GM04504 (cell line): Measurements from ENCODE around the gene PROM1.
A peak's percentile ranks its signal among the peaks of the same experiment; 100 is the strongest.

ENCODE experiments used
- DNase-seq: peaks from one replicate; pipeline ENCODE4 v3.0.0-alpha.2; 2012; ENCODE audit warnings: low read depth

The PROM1 gene

DNA sequence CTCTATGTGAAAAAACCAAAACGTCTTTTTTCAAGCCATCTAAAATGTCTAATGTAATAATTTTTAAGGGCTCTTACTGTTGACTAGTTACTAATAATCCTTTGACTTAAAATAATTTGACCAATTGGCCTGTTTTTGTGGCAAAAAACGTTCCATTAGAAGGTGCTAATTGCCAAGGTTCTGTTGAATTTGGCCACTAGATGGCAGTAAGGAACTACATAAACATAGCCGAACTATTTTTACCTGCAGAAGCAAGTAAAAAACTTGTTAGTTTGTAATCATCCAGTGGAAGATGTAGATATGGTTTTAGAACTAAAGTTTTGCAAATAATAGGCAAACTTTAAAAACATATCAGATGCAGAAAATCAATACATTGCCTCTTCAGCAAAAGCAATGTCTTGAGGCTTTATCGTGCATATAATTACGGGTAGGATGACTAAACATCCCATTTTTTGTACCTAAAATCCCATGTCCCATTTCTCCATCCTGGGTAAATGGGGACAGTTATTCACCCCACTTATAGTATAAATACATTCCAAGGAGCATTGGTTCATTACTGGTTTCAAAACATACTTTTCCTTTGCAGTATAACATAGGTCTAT is 57.6 kb downstream of the PROM1 start:
- peak; percentile 28 for DNase-seq

DNA sequence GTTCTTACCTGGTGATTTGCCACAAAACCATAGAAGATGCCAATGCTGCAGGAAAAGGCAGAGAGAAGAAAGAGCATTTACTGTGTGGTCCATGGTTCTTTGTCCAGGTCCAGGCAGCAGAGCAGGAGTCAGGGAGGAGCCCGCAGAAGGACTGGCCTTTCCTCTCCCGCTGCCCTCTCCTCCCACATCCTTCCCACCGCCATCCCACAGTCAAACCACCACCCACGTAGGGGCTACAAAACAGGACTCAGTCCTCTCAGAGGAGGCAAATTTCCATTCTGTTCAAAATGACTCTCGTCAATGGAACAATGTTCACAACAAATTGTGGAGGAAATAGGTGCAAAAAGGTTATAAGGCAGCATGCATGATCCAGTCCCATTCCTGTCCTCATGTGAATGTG is 58.6 kb downstream of the PROM1 start:
- no peak for DNase-seq

- no peak for DNase-seq
Measured at GRCh38 chr4:16023776-16024408, 59.9 kb downstream of the PROM1 start.

- DNase-seq = no peak
Measured at GRCh38 chr4:16021804-16022560, 61.8 kb downstream of the PROM1 start.

- DNase-seq = no peak
Measured at GRCh38 chr4:16019649-16020048, 64.2 kb downstream of the PROM1 start.

- DNase-seq = no peak
Measured at GRCh38 chr4:16018841-16019240, 65.0 kb downstream of the PROM1 start.

DNA sequence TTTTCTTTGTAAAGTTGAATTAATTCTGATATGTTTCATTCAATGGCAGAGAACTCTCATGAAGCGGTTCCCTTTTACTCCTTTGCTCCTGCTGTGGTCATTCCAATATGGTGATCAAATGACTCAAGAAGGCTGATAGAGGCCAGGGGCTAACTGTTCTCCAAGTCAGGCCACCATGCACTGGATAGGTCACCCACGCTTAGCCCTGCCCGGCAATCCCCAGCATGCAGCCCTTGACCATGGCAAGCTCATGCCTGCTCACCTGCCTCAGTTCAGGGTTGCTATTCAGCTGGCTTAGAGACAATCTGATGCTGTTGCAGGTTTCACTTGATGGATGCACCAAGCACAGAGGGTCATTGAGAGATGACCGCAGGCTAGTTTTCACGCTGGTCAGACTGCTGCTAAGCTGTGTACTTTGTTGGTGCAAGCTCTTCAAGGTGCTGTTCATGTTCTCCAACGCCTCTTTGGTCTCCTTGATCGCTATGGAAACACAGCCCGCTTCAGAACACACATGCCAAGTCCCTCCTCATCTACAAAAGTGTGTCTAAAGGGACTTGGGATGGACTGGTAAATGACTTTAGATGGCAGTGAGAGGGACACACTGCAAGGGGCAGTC is 65.7 kb downstream of the PROM1 start:
- DNase-seq = no peak

- DNase-seq = no peak
Measured at GRCh38 chr4:16016536-16016935, 67.3 kb downstream of the PROM1 start.

- DNase-seq = no peak
Measured at GRCh38 chr4:16011173-16011572, 72.7 kb downstream of the PROM1 start.

- no peak for DNase-seq
Measured at GRCh38 chr4:16009153-16009552, 74.7 kb downstream of the PROM1 start.

DNA sequence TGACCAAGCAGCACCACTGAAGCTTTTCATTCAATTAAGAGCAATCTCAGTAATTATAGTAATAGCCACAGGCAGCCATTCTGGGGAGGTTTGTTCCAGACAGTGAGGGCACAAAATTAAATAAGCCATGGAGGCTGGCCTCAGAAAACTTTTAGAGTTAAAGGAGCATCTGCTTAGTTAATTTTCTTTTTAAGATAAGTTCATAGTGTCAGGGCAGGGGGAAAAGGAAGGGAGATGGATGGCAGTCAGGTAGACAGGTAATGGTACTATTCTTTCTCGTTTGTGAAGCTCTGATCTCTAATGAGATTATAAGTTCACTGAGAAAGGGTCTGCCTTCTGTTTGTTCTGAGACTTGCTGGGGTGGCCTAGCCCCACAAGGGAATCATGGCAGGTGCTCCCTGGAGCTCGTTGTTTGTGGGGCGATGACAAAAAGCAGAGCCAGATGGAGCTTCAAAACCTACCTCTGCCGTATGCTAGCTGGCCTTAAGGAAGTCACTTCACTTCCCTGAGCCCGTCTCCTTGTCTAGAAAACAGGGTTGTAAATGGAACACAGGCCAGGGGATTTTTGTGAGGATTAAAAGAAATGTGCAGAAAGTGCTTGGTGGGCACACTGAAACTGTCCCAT is 76.2 kb downstream of the PROM1 start:
- no peak for DNase-seq

- DNase-seq = no peak
Measured at GRCh38 chr4:16006771-16007446, 76.9 kb downstream of the PROM1 start.

DNA sequence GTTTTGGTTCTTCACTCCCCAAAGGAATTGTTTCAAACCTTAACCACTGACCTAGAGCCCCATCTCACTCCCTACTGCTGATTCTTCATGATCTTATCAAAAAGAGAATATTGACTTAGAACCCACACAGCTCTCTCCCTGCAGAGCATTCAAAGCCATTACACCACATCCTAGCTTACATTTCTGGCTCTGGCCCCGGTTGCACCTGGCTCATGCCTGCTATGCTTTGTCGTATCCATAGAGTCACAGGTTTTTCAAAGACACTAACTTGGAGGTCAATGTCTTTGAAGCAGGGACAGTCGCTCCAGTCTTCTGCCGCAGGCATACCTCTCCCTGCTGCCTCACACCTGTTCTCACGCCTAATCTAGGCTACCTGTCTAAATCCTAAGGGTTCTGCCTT is 78.1 kb downstream of the PROM1 start:
- DNase-seq = no peak

DNA sequence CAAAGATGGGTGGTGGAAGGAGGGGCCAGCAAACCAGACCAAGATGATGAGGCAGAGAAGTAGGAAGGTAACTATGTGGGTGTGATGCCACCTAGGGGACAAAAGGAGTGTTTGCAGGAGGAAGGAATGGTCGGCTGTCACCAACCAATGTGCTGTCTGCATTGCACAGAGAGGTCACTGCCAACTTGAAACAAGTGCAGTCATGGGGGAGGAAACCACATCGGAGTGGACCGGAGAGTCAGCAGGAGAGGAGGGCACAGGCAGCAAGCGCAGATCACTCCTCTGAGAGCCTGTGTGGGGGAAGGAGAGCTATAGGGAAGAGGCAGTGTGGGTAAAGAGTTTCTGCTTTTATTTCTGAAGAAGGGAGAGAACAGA is 82.4 kb downstream of the PROM1 start:
- peak; percentile 29 for DNase-seq

DNA sequence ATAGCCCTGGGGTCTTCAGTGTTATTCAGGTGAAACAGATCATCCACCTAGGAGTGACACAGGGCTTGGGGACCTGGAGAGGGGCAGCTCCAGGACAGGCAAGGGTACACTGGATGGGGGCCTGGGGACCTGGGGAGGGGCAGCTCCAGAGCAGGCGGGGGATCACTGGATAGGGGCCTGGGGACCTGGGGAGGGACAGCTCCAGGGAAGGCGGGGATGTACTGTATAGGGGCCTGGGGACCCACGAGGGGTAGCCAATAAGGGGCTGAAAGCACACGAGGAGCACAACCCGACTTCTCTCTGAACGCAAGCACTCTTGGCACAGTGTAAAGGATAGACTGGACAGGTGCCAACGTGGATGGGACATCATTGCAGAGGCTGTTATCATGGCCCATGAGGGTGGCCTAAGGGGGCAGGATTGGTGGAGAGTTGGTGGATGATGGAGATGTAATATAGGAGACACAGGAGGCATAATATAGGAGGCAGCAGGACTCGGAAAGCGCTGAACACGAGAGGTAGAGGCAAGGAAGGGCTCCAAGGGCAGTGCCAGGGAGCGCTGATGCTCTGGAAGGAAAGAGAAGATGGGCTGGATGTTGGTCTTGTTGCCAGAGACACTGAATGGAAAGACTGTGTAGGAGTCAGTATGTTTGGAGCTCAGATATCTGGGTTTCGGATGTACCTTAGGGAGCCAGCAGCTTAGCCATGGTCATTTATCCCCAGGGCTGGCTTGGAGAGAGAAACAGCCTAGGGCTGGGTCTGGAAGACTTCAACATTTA is 82.9 kb downstream of the PROM1 start:
- no peak for DNase-seq

DNA sequence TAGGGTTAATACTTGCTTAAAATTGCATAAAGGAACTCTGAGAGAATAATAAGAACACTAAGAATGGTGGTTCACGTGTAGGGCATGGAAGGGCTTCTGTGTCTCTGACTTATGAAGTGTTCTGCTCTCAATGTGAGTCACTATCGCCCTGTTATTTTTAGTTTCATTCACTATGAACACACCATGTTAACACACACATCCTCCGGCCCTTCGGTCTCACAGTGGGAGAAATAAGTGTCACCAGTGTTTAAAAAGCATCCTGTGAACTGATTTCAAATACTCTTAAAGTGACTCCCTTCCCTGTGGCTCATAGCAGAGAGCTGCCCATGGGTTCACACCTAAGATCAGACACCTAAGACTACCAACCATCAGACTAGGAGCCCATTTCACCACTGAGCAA is 87.0 kb downstream of the PROM1 start:
- no peak for DNase-seq

- DNase-seq = no peak
Measured at GRCh38 chr4:15995826-15996225, 88.0 kb downstream of the PROM1 start.

GRCh38 chr4:15992167-15992485 is 91.7 kb downstream of the PROM1 start:
- DNase-seq = no peak

- DNase-seq = no peak
Measured at GRCh38 chr4:15990570-15991285, 93.1 kb downstream of the PROM1 start.

DNA sequence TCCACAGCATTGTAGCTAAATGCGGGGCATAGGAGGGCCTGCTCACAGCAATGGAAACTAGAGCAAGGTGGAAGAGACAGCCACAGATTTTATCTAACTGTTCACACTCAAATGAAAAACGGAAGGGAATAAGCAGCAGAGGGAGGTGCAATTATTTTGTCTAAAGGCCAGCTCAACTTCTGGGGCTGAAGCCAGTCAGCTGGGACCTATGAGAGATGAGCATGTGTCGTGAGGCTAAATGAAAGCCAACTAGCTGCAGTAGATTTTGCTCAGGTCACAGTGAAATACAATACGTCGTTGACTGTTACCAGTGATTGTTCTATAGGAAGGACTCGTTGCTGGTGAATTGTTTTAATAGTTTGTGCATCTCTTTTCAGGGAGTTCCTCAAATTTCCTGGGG is 94.4 kb downstream of the PROM1 start:
- DNase-seq = no peak

DNA sequence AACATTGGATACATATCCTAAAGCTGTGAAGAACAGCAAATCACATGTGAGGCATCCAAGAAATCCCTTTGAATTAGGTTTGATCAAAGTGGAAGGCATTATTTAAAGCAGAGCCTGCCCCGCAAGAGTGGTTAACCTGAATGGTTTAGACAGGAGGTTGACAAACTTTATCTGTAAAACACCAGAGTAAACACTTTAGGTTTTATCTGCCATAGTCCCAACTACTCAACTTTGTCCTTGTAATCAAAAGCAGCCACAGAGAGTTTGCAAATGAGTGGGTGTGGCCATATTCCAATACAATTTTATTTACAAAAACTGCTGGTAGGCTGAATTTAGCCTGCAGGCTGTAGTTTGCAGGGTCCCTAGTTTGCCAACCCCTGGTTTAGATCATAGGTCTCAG is 95.6 kb downstream of the PROM1 start:
- no peak for DNase-seq
